NCI-H1436 treated with DMSO at 0.1 percent for 48 hours (cell line): ENCODE data around the gene LILRB1.
"Not testable (repeated sequence)": the region's sequence is repeated elsewhere in the genome, so short reads cannot be mapped to it uniquely, and the experiment has no call there.

Source experiments
- DNase-seq: peaks from one replicate; lab custom pipeline; 2025; lab: John Stamatoyannopoulos, UW

Gene LILRB1

DNA sequence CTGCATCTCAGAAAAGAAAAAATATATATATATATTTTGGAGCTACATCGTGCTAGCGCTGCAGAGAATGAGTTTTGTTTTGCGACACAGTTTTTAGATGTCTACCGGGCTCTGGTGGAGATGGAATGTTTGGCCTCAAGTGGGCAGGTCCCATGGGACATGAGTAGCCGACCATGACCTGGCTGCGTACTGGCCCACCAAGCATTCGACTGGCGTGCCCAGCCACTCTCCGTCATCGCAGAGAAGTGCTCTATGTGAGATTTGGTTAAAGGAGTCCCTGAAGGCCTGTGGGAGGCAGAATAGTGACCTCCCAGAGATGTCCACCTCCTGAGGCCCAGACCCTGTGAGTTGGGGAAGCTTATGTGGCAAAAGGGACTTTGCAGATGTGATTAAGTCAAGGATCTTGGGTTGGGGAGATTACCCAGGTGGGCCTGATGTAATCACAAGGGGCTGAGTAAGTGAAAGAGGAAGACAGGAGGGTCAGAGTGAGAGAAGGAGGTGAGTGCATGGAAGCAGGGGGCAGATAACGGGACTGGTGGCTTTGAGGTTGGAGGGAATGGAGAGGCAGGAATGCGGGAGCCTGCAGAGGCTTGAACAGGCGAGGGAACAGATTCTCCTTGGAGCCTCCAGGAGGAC is 31.7 kb downstream of the LILRB1 start:
- no peak for DNase-seq

DNA sequence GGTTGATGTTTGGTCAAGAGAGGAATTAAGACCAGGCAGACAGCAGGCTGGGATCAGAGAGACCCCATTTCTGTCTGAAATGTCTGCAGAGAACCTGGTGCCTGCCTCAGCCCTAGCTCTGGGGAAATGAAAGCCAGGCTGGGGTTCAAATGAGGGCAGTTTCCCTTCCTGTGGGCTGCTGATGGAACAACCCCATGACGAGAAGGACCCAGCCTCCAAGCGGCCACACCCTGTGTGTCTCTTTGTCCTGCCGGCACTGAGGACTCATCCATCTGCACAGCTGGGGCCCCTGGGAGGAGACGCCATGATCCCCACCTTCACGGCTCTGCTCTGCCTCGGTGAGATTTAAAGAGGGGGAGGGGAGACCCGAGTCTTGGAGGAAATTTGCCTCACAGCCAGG is 32.4 kb downstream of the LILRB1 start, which contains the start of gene LILRB4:
LILRB4 (plus strand) TSS at position 256 of the 400 bp plus-strand sequence; CDS start at position 305, 49 bp downstream.
- no peak for DNase-seq

DNA sequence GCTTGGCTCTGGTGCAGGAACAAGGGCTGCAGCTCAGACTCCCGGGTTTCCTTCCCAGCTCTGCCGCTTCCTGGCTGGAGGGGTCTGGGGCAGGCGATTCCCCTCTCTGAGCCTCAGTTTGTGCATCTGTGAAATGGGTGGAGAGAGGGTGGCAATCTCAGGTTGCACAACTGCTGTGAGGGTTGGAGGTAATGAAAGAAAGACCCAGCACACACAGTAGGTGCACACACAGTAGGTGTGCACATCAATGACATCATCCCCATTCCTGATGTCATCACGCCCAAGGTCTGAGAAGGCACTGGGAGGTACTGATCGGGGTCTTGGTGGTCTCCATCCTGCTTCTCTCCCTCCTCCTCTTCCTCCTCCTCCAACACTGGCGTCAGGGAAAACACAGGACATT is 35.2 kb downstream of the LILRB1 start:
- DNase-seq, result no peak

DNA sequence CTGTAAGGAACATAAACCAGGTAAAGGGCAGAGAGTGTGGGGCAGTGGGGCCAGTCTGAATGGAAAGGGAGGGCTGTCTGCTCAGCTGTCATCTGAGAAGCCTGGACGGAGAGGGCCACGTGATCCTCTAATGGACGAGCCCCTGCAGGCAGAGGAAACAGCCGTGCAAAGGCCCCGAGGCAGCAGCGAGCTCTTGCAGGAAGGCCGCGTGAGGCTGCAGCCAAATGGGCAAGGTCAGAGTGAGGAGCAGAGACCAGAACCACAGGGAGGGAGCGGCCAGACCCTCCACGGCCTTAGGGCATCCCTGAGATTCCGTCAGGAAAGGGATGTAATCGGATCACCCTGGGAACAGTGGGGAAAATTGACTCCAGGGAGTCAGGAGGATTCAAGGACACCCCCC is 36.9 kb downstream of the LILRB1 start:
- DNase-seq, result no peak

- DNase-seq, result no peak
Measured at GRCh38 chr19:54668353-54668752, 38.1 kb downstream of the LILRB1 start.

- DNase-seq, result no peak
Measured at GRCh38 chr19:54670576-54671357, 40.5 kb downstream of the LILRB1 start.

- DNase-seq, result no peak
Measured at GRCh38 chr19:54673222-54673621, 42.9 kb downstream of the LILRB1 start.

GRCh38 chr19:54674021-54674617 is 43.8 kb downstream of the LILRB1 start:
- no peak for DNase-seq

DNA sequence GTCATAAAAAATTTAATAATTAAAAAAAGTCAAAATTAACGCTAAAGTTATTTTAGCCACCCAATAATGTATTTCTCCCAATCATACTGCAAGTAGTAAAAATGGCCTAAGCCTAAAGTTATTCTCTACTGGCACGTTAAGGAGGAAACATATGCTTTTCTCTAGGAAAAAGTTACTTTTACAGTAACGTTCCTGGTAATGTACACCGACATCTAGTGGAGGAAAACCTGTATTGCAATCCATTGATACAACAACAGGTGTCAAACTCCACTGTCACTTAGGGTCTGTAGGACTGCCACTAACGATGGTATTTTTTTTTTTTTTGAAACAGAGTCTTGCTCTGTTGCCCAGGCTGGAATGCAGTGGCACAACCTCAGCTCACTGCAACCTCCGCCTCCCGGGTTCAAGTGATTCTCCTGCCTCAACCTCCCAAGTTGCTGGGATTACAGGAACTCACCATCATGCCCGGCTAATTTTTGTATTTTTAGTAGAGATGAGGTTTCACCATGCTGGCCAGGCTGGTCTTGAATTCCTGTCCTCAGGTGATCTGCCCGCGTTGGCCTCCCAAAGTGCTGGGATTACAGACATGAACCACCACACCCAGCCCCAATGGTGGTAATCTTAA is 46.0 kb downstream of the LILRB1 start:
- DNase-seq, result not testable (repeated sequence)

- no peak for DNase-seq
Measured at GRCh38 chr19:54677217-54677616, 46.9 kb downstream of the LILRB1 start.

GRCh38 chr19:54681596-54681995 is 51.3 kb downstream of the LILRB1 start:
- not testable (repeated sequence) for DNase-seq

- DNase-seq, result no peak
Measured at GRCh38 chr19:54682306-54682856, 52.1 kb downstream of the LILRB1 start.

DNA sequence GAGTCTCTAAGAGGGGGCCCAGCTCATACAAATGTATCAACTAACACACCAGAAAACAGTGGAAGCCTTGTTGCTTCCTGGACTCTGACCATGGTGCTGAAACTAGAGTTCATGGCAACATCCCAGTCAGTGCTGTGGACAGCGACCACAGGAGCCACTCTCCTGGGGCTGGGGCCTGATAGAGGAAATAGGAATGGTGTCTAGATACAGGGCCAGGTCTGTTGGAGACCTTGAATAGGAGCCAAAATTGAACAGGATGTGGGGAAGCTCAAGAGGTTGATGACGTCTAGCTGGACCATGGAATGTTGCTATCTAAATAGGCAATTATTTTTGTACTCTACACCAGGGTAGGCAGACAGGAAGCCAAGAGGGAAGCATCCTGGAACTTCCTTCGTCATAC is 54.2 kb downstream of the LILRB1 start:
- DNase-seq, result no peak
